Smooth muscle cell (in vitro differentiated cells): Measurements from ENCODE around the gene CREBBP. TPM values are rescaled to one million over a fixed set of nuclear protein-coding genes. Genes with fewer than 3 reads are reported as not detected.

Source experiments
- DNase-seq: peaks from one replicate; lab custom pipeline; 2025; ENCODE audit not compliant: unreplicated experiment; lab: John Stamatoyannopoulos, UW
- H2AFZ ChIP-seq: fragments of 200-600 bp; sonication (generic); 2 replicates; pipeline ENCODE4 v1.6.0; 2016; ENCODE audit warnings: antibody characterized with exemption, low read depth, mild to moderate bottlenecking
- H3F3A ChIP-seq: fragments of 200-600 bp; sonication (generic); 2 replicates; pipeline ENCODE4 v1.6.0; 2017; ENCODE audit warnings: antibody characterized with exemption, low read depth
- H3K27ac ChIP-seq: fragments of 200-600 bp; sonication (generic); 2 replicates; pipeline ENCODE4 v1.5.1; 2016; ENCODE audit warnings: low read depth, mild to moderate bottlenecking
- H3K27me3 ChIP-seq: fragments of 200-600 bp; sonication (generic); 2 replicates; pipeline ENCODE4 v1.6.1; 2016; ENCODE audit warnings: low read depth, mild to moderate bottlenecking
- H3K36me3 ChIP-seq: fragments of 200-600 bp; sonication (generic); 2 replicates; pipeline ENCODE4 v1.5.1; 2016; ENCODE audit warnings: low read depth
- H3K4me1 ChIP-seq: fragments of 200-600 bp; sonication (generic); 2 replicates; pipeline ENCODE4 v1.5.1; 2016; ENCODE audit warnings: low read depth
- H3K4me2 ChIP-seq: fragments of 200-600 bp; sonication (generic); 2 replicates; pipeline ENCODE4 v1.6.0; 2016; ENCODE audit warnings: mild to moderate bottlenecking
- H3K4me3 ChIP-seq: fragments of 200-600 bp; sonication (generic); 2 replicates; pipeline ENCODE4 v1.5.1; 2016; ENCODE audit warnings: mild to moderate bottlenecking
- H3K79me2 ChIP-seq: fragments of 200-600 bp; sonication (generic); 2 replicates; pipeline ENCODE4 v1.6.0; 2016; ENCODE audit warnings: low read depth, mild to moderate bottlenecking
- H3K9ac ChIP-seq: fragments of 200-600 bp; sonication (generic); 2 replicates; pipeline ENCODE4 v1.6.0; 2016; ENCODE audit warnings: low read depth
- H3K9me3 ChIP-seq: fragments of 200-600 bp; sonication (generic); replicated peaks from 2 replicates; pipeline ENCODE4 v1.5.1; 2016; ENCODE audit warnings: low read depth
- H4K20me1 ChIP-seq: fragments of 200-600 bp; sonication (generic); 2 replicates; pipeline ENCODE4 v1.6.0; 2016; ENCODE audit warnings: low read depth
- CTCF ChIP-seq: fragments of 200-600 bp; sonication (generic); IDR thresholded peaks from 2 replicates; pipeline ENCODE4 v1.5.1; 2017; ENCODE audit warnings: borderline replicate concordance, mild to moderate bottlenecking, antibody characterized with exemption; ENCODE audit not compliant: insufficient read depth, poor library complexity, severe bottlenecking
- WGBS: methylation state at CpG from one replicate; pipeline ENCODE4 v1.1.7; 2016; ENCODE audit warnings: low lambda C conversion rate; 5-methylcytosine and 5-hydroxymethylcytosine counted together
- polyA plus RNA-seq: library from polyadenylated mRNA; unstranded; fragments of >200 nt; fragmentation: Nextera tagmentation; extraction: Ambion mirVana; gene quantifications from 2 replicates; pipeline ENCODE4 v1.2.1, GENCODE V29; 2016
- total RNA-seq: library from RNA; depleted of rRNA; stranded (reverse); fragments of >200 nt; gene quantifications from 2 replicates; pipeline ENCODE4 v1.2.3, GENCODE V29; 2014

CREBBP gene
- total and polyA plus RNA-seq, 2 experiments from 2014 or later, result 14.3 to 19.6 TPM

- H3F3A ChIP-seq, result no peaks in the 10 kb centered on the region
- TF ChIP-seq CTCF, result no peak
- H4K20me1 ChIP-seq, result peaks cover 91% of the 10 kb centered on the region
- H3K4me3 ChIP-seq, result no peak overlapping the region
- no peak overlapping the region for H3K4me2 ChIP-seq
- 95% methylated on average over 12 of the region's 12 CpGs for WGBS
- H3K4me1 ChIP-seq, result no peaks in the 10 kb centered on the region
- no peaks in the 10 kb centered on the region for H3K27me3 ChIP-seq
- no peak for DNase-seq
- peaks cover 70% of the 10 kb centered on the region for H3K79me2 ChIP-seq
- H3K36me3 ChIP-seq, result peaks cover 4% of the 10 kb centered on the region
- no peak overlapping the region for H2AFZ ChIP-seq
- no peak overlapping the region for H3K27ac ChIP-seq
- no peaks in the 10 kb centered on the region for H3K9me3 ChIP-seq
- H3K9ac ChIP-seq, result no peak overlapping the region
Measured at GRCh38 chr16:3792472-3793012, 88.0 kb downstream of the CREBBP start.

- Histone ChIP-seq H3K36me3 (peaks cover 4% of the 10 kb centered on the region), H3K9me3 (no peaks in the 10 kb centered on the region), H3K9ac (no peak overlapping the region), H3K4me1 (no peaks in the 10 kb centered on the region), H3K27ac (no peak overlapping the region), H4K20me1 (peaks cover 91% of the 10 kb centered on the region), H3K4me2 (no peak overlapping the region), H2AFZ (no peak overlapping the region), H3K27me3 (no peaks in the 10 kb centered on the region), H3F3A (no peaks in the 10 kb centered on the region), H3K4me3 (no peak overlapping the region), H3K79me2 (peaks cover 70% of the 10 kb centered on the region)
- WGBS, result 87% methylated on average over 8 of the region's 8 CpGs
- no peak for DNase-seq
- TF ChIP-seq CTCF, result no peak
Measured at GRCh38 chr16:3791701-3792100, 88.8 kb downstream of the CREBBP start.

GRCh38 chr16:3789375-3790099 lies 91.0 kb downstream of the CREBBP start:
- H3K27me3 ChIP-seq, result no peaks in the 10 kb centered on the region
- 89% methylated on average over 8 of the region's 8 CpGs for WGBS
- H2AFZ ChIP-seq, result no peak overlapping the region
- peaks cover 4% of the 10 kb centered on the region for H3K36me3 ChIP-seq
- no peak overlapping the region for H3K4me3 ChIP-seq
- H3K4me1 ChIP-seq, result no peaks in the 10 kb centered on the region
- H3K4me2 ChIP-seq, result no peak overlapping the region
- no peaks in the 10 kb centered on the region for H3K9me3 ChIP-seq
- H3K79me2 ChIP-seq, result peaks cover 67% of the 10 kb centered on the region
- DNase-seq, result no peak
- no peak overlapping the region for H3K27ac ChIP-seq
- no peak for TF ChIP-seq CTCF
- H3K9ac ChIP-seq, result no peak overlapping the region
- no peaks in the 10 kb centered on the region for H3F3A ChIP-seq
- peaks cover 91% of the 10 kb centered on the region for H4K20me1 ChIP-seq
